WTC11 (cell line): ENCODE data around the gene TMEM196. TPM values are rescaled to one million over a fixed set of nuclear protein-coding genes. Genes with fewer than 3 reads are reported as not detected.

ENCODE experiments used
- ATAC-seq: fragments of 200-7000 bp; cut with Tn5 transposase; 2 replicates; pipeline ENCODE4 v1.10.0; 2021; ENCODE audit warnings: mild to moderate bottlenecking, moderate library complexity
- CTCF ChIA-PET: fragments of 300-600 bp; sonication (Branson Sonifier 250); formaldehyde crosslinking; loops from one replicate; lab custom pipeline; 2021; ENCODE audit warnings: antibody characterized with exemption; lab: Charles Lee
- POLR2A ChIA-PET: fragments of 350-600 bp; sonication (Branson Sonifier 250); formaldehyde crosslinking; loops from one replicate; lab custom pipeline; 2021; ENCODE audit warnings: antibody characterized with exemption; lab: Charles Lee
- DNase-seq: peaks from one replicate; pipeline ENCODE4 v3.0.0; 2021; ENCODE audit warnings: low spot score
- H3K27ac Mint-ChIP-seq: 2 replicates; pipeline ENCODE4 v1.8.0; 2021; ENCODE audit warnings: mixed read lengths
- H3K27me3 Mint-ChIP-seq: 2 replicates; pipeline ENCODE4 v1.8.0; 2021; ENCODE audit warnings: low read depth, mild to moderate bottlenecking, moderate library complexity, mixed read lengths
- H3K36me3 Mint-ChIP-seq: 2 replicates; pipeline ENCODE4 v1.8.0; 2021; ENCODE audit warnings: mixed read lengths
- H3K4me1 Mint-ChIP-seq: 2 replicates; pipeline ENCODE4 v1.8.0; 2022; ENCODE audit warnings: mixed read lengths
- H3K4me3 Mint-ChIP-seq: 2 replicates; pipeline ENCODE4 v1.8.0; 2021; ENCODE audit warnings: mild to moderate bottlenecking, moderate library complexity, mixed read lengths
- H3K9me3 Mint-ChIP-seq: 2 replicates; pipeline ENCODE4 v1.8.0; 2021; ENCODE audit warnings: mixed read lengths
- FOXJ3 ChIP-seq: sonication (generic); formaldehyde crosslinking; IDR thresholded peaks from 2 replicates; pipeline ENCODE4 v1.9.0; 2021; ENCODE audit warnings: missing genetic modification reagents, mild to moderate bottlenecking, borderline replicate concordance
- RORB ChIP-seq: fragments of 250-450 bp; sonication (Bioruptor Pico); IDR thresholded peaks from 2 replicates; pipeline ENCODE4 v1.9.0; 2021; ENCODE audit warnings: mild to moderate bottlenecking
- ZNF138 ChIP-seq: sonication (generic); formaldehyde crosslinking; conservative IDR thresholded peaks from 2 replicates; pipeline ENCODE4 v1.8.1; 2022; ENCODE audit warnings: mild to moderate bottlenecking, moderate library complexity, missing genetic modification reagents
- ZNF317 ChIP-seq: sonication (generic); formaldehyde crosslinking; IDR thresholded peaks from 2 replicates; pipeline ENCODE4 v1.8.1; 2023; ENCODE audit warnings: low read depth, mild to moderate bottlenecking, moderate library complexity, missing genetic modification reagents, borderline replicate concordance
- ZNF396 ChIP-seq: fragments of 250-450 bp; sonication (Bioruptor Pico); IDR thresholded peaks from 2 replicates; pipeline ENCODE4 v1.8.0; 2021; ENCODE audit warnings: mild to moderate bottlenecking, moderate library complexity, borderline replicate concordance
- microRNA-seq: library from miRNA; unstranded; fragments of <30 nt; microRNA quantifications from one replicate; pipeline ENCODE4 v1.2.0, GENCODE V29; 2022; ENCODE audit warnings: borderline number of aligned reads
- total RNA-seq: library from RNA; stranded (reverse); gene quantifications from 3 replicates; pipeline ENCODE4 v1.2.3, GENCODE V29; 2021
- TF ChIP-seq, protein P1 (sequence below): sonication (generic); formaldehyde crosslinking; IDR thresholded peaks from 2 replicates; pipeline ENCODE4 v1.8.0; 2023; ENCODE audit warnings: mild to moderate bottlenecking, missing genetic modification reagents
- TF ChIP-seq, protein P2 (sequence below): sonication (generic); formaldehyde crosslinking; IDR thresholded peaks from 2 replicates; pipeline ENCODE4 v1.8.1; 2023; ENCODE audit warnings: mild to moderate bottlenecking, missing genetic modification reagents
- TF ChIP-seq, protein P3 (sequence below): fragments of 200-600 bp; IDR thresholded peaks from 2 replicates; pipeline ENCODE4 v1.8.0; 2022; ENCODE audit warnings: antibody characterized with exemption

The TMEM196 gene
- total RNA-seq, 1 experiment from 2014 or later, result 0.42 TPM

DNA sequence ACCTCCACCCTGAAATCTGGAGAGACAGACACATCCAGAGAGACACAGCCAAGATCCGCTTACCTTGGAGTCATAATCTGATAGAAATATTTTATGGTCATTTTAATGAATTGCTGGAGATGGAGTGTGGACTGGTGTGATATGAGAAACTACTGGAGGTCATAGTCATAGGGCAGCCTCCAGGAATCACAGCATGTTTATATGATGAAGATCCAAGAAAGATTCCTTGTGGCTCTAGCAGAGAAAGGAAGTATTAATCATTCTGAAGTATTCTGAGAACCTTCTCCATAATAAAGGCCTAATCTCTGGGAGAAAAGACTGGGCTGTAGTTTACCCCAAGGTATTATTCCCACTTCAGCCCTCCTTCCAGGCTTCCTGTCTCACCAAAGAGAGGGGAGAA is 102.6 kb downstream of the TMEM196 start:
- Mint-ChIP-seq H3K27me3 (no peaks in the 10 kb centered on the region), H3K36me3 (no peaks in the 10 kb centered on the region), H3K9me3 (no peaks in the 10 kb centered on the region), H3K27ac (no peak overlapping the region), H3K4me3 (no peak overlapping the region)
- no peak for DNase-seq
- CTCF ChIA-PET, result no interaction called here
- ATAC-seq, result no peak
- TF ChIP-seq, protein P1, sequence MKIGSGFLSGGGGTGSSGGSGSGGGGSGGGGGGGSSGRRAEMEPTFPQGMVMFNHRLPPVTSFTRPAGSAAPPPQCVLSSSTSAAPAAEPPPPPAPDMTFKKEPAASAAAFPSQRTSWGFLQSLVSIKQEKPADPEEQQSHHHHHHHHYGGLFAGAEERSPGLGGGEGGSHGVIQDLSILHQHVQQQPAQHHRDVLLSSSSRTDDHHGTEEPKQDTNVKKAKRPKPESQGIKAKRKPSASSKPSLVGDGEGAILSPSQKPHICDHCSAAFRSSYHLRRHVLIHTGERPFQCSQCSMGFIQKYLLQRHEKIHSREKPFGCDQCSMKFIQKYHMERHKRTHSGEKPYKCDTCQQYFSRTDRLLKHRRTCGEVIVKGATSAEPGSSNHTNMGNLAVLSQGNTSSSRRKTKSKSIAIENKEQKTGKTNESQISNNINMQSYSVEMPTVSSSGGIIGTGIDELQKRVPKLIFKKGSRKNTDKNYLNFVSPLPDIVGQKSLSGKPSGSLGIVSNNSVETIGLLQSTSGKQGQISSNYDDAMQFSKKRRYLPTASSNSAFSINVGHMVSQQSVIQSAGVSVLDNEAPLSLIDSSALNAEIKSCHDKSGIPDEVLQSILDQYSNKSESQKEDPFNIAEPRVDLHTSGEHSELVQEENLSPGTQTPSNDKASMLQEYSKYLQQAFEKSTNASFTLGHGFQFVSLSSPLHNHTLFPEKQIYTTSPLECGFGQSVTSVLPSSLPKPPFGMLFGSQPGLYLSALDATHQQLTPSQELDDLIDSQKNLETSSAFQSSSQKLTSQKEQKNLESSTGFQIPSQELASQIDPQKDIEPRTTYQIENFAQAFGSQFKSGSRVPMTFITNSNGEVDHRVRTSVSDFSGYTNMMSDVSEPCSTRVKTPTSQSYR (CRISPR knock-in tag), result no peak
- TF ChIP-seq ZNF138 (CRISPR knock-in tag) (no peak), ZNF396 (CRISPR knock-in tag) (no peak), RORB (CRISPR knock-in tag) (no peak), FOXJ3 (CRISPR knock-in tag) (no peak), ZNF317 (no peak)
- TF ChIP-seq, protein P2, sequence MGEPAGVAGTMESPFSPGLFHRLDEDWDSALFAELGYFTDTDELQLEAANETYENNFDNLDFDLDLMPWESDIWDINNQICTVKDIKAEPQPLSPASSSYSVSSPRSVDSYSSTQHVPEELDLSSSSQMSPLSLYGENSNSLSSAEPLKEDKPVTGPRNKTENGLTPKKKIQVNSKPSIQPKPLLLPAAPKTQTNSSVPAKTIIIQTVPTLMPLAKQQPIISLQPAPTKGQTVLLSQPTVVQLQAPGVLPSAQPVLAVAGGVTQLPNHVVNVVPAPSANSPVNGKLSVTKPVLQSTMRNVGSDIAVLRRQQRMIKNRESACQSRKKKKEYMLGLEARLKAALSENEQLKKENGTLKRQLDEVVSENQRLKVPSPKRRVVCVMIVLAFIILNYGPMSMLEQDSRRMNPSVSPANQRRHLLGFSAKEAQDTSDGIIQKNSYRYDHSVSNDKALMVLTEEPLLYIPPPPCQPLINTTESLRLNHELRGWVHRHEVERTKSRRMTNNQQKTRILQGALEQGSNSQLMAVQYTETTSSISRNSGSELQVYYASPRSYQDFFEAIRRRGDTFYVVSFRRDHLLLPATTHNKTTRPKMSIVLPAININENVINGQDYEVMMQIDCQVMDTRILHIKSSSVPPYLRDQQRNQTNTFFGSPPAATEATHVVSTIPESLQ (CRISPR knock-in tag), result no peak
- TF ChIP-seq, protein P3, sequence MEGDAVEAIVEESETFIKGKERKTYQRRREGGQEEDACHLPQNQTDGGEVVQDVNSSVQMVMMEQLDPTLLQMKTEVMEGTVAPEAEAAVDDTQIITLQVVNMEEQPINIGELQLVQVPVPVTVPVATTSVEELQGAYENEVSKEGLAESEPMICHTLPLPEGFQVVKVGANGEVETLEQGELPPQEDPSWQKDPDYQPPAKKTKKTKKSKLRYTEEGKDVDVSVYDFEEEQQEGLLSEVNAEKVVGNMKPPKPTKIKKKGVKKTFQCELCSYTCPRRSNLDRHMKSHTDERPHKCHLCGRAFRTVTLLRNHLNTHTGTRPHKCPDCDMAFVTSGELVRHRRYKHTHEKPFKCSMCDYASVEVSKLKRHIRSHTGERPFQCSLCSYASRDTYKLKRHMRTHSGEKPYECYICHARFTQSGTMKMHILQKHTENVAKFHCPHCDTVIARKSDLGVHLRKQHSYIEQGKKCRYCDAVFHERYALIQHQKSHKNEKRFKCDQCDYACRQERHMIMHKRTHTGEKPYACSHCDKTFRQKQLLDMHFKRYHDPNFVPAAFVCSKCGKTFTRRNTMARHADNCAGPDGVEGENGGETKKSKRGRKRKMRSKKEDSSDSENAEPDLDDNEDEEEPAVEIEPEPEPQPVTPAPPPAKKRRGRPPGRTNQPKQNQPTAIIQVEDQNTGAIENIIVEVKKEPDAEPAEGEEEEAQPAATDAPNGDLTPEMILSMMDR, result no peak
- TF ChIP-seq, all 79 proteins: peak for 0
- POLR2A ChIA-PET, result no interaction called here
- peaks cover 6% of the 10 kb centered on the region; the same call in 1 of the 2 replicates for H3K4me1 Mint-ChIP-seq

Small RNA genes within 50 kb of the gene (microRNA-seq; reads per million reads assigned to microRNA genes)
- not detected for gene MIR3146

Other genes with a start within 250 kb of the TMEM196 start
- gene POLR1F, start 64.6 kb downstream of the TMEM196 start, total RNA-seq, result 18.6 to 22.3 TPM (median 19.2 TPM) in 3 replicates